Activated CD4-positive, alpha-beta memory T cell treated with anti-CD3 and anti-CD28 coated beads, Interleukin-2, amount 10 ng/mL, durations not matched to agents 7 days and 5 days (primary cell): ENCODE measurements around the gene TNS1. TPM values are rescaled to one million over a fixed set of nuclear protein-coding genes. Genes with fewer than 3 reads are reported as not detected.

Source experiments
- CTCF ChIA-PET: fragments of 350-600 bp; sonication (Branson Sonifier 250); formaldehyde crosslinking; loops from one replicate; lab custom pipeline; 2021; ENCODE audit warnings: antibody characterized with exemption, inconsistent platforms; lab: Charles Lee
- POLR2A ChIA-PET: fragments of 350-600 bp; sonication (Branson Sonifier 250); formaldehyde crosslinking; loops from one replicate; lab custom pipeline; 2021; ENCODE audit warnings: antibody characterized with exemption; lab: Charles Lee
- DNase-seq: peaks from one replicate; pipeline ENCODE4 v3.0.0-alpha.2; 2020
- H3K27ac Mint-ChIP-seq: one replicate; pipeline ENCODE4 v1.8.0; 2021; ENCODE audit warnings: mild to moderate bottlenecking, mixed read lengths
- H3K27me3 Mint-ChIP-seq: one replicate; pipeline ENCODE4 v1.8.0; 2021; ENCODE audit warnings: mixed read lengths
- H3K36me3 Mint-ChIP-seq: one replicate; pipeline ENCODE4 v1.8.0; 2021; ENCODE audit warnings: low read depth, mixed read lengths
- H3K4me1 Mint-ChIP-seq: one replicate; pipeline ENCODE4 v1.8.0; 2021; ENCODE audit warnings: mixed read lengths
- H3K4me3 Mint-ChIP-seq: one replicate; pipeline ENCODE4 v1.8.0; 2021; ENCODE audit warnings: mild to moderate bottlenecking, mixed read lengths
- H3K9me3 Mint-ChIP-seq: one replicate; pipeline ENCODE4 v1.8.0; 2021; ENCODE audit warnings: mixed read lengths
- total RNA-seq, 2 experiments: library from RNA; stranded (reverse); gene quantifications; one replicate each; pipeline ENCODE4 v1.2.3, GENCODE V29; 2021

The TNS1 gene
- total RNA-seq, 2 experiments from 2014 or later, result 3.2 to 3.4 TPM

DNA sequence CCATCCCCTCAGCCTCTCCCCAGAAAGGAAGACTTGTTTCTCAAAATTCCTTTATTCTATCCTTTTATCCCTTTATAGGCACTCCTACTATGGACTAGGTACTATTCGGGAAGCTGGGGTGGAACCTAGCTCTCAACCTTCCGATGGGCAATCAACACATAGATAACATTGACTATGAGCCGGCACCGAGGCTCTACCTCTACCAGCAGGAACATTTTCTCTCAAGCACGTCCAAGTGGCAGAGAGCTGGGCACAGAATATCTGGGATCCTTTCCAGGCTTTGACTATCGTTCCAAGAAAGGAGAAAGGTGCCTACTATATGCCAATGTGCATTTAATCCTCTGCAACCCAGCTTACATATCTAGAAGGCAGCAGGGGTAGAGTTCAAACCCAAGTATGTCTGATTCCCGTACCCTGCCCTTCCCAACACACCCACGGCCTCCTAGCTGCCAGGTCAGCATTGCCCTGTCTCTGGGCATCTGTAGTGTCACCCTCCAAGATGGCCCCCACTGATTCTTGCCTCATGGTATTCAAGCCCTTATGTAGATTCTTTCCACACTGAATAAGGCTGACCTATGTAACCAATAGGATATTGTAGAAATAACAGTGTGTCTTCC lies 28.3 kb downstream of the TNS1 start:
- DNase-seq, result no peak
- H3K9me3 Mint-ChIP-seq, result no peaks in the 10 kb centered on the region
- no peaks in the 10 kb centered on the region for H3K36me3 Mint-ChIP-seq
- ChIA-PET CTCF (no interaction called here), POLR2A (no interaction called here)
- H3K27me3 Mint-ChIP-seq, result peaks cover 21% of the 10 kb centered on the region
- H3K27ac Mint-ChIP-seq, result no peak overlapping the region
- no peaks in the 10 kb centered on the region for H3K4me1 Mint-ChIP-seq
- H3K4me3 Mint-ChIP-seq, result no peak overlapping the region

DNA sequence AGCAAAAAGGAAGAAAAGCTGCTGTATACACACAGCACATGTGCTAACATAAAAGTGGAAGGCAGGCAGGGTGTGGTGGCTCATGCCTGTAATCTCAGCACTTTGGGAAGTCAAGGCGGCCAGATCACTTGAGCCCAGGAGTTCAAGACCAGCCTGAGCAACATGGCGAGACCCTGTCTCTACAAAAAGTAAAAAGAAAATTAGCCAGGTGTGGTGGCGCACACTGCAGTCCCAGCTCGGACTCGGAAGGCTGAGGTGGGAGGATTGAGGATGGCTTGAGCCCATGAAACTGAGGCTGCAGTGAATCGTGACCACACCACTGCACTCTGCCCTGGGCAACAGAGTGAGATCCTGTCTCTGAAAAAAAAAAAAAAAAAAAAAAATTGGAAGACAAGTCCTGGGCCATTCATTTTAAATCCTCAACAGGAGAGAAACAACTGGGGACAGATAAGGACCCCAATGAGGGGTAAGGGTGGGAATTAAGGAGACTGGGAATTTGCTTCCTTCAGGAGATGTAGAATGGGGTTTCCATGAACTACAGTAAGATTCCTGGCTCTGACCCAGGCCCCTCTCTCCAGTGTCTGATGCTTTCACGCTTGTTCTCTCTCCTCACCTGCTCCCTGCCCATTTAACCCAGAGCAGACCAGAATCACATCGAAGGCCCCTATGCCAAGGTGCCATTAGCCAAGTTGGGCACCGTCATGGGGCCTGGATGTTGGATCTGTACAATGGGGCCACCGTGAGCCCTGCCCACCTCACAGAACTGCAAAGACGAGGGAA lies 29.6 kb downstream of the TNS1 start:
- Mint-ChIP-seq H3K9me3 (no peaks in the 10 kb centered on the region), H3K4me1 (no peaks in the 10 kb centered on the region), H3K36me3 (no peaks in the 10 kb centered on the region), H3K4me3 (no peak overlapping the region), H3K27me3 (peaks cover 18% of the 10 kb centered on the region), H3K27ac (no peak overlapping the region)
- ChIA-PET CTCF (no interaction called here), POLR2A (no interaction called here)
- no peak for DNase-seq

GRCh38 chr2:217972490-217972889 lies 30.3 kb downstream of the TNS1 start:
- Mint-ChIP-seq H3K4me1 (no peaks in the 10 kb centered on the region), H3K27me3 (peaks cover 22% of the 10 kb centered on the region), H3K36me3 (no peaks in the 10 kb centered on the region), H3K4me3 (no peak overlapping the region), H3K9me3 (no peaks in the 10 kb centered on the region), H3K27ac (no peak overlapping the region)
- CTCF ChIA-PET, result interaction anchor here (1.1 to 1.2 kb wide), 2 partner anchors 21 to 187 kb away, joined by 4 to 5 read pairs; no protein-coding TSS in a partner anchor
- no peak for DNase-seq
- POLR2A ChIA-PET, result no interaction called here

GRCh38 chr2:217972037-217972436 lies 30.8 kb downstream of the TNS1 start:
- Mint-ChIP-seq H3K4me1 (no peaks in the 10 kb centered on the region), H3K4me3 (no peak overlapping the region), H3K27ac (no peak overlapping the region), H3K27me3 (peaks cover 22% of the 10 kb centered on the region), H3K36me3 (no peaks in the 10 kb centered on the region), H3K9me3 (no peaks in the 10 kb centered on the region)
- ChIA-PET CTCF (interaction anchor here (1.1 to 1.2 kb wide), 2 partner anchors 22 to 186 kb away, joined by 4 to 5 read pairs; no protein-coding TSS in a partner anchor), POLR2A (no interaction called here)
- DNase-seq, result no peak

- DNase-seq, result no peak
- H3K27me3 Mint-ChIP-seq, result peaks cover 22% of the 10 kb centered on the region
- CTCF ChIA-PET, result interaction anchor here (1.2 to 1.4 kb wide), 2 partner anchors 15 to 186 kb away, joined by 3 to 4 read pairs; no protein-coding TSS in a partner anchor
- no peak overlapping the region for H3K4me3 Mint-ChIP-seq
- H3K4me1 Mint-ChIP-seq, result no peaks in the 10 kb centered on the region
- POLR2A ChIA-PET, result no interaction called here
- H3K27ac Mint-ChIP-seq, result no peak overlapping the region
- no peaks in the 10 kb centered on the region for H3K36me3 Mint-ChIP-seq
- no peaks in the 10 kb centered on the region for H3K9me3 Mint-ChIP-seq
Measured at GRCh38 chr2:217971166-217971565, 31.6 kb downstream of the TNS1 start.

GRCh38 chr2:217970206-217970605 lies 32.6 kb downstream of the TNS1 start:
- Mint-ChIP-seq H3K4me3 (no peak overlapping the region), H3K27ac (no peak overlapping the region), H3K27me3 (peaks cover 22% of the 10 kb centered on the region), H3K4me1 (no peaks in the 10 kb centered on the region), H3K36me3 (no peaks in the 10 kb centered on the region), H3K9me3 (no peaks in the 10 kb centered on the region)
- no peak for DNase-seq
- CTCF ChIA-PET, result interaction anchor here (1.4 to 1.5 kb wide), 2 partner anchors 16 to 184 kb away, joined by 3 read pairs; no protein-coding TSS in a partner anchor
- POLR2A ChIA-PET, result no interaction called here

DNA sequence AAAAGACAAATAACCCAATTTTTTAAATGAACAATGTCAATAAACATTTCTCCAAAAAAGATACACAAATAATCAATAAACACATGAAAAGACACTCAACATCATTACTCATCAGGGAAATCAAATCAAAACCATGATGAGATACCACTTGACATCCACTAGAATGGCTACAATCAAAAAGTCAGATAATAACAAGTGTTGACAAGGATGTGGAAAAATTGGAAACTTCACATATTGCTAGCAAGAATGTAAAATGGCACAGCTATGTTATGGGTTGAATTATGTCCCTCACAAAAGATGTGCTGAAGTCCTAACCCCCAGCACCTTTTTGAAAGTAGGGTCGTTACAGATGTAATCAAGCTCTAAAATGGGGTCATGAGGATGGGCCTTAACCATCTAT lies 33.2 kb downstream of the TNS1 start:
- peaks cover 22% of the 10 kb centered on the region for H3K27me3 Mint-ChIP-seq
- ChIA-PET POLR2A (no interaction called here), CTCF (interaction anchor here (1.5 kb wide), 1 partner anchor 184 kb away, joined by 3 read pairs; no protein-coding TSS in a partner anchor)
- no peak overlapping the region for H3K27ac Mint-ChIP-seq
- H3K36me3 Mint-ChIP-seq, result no peaks in the 10 kb centered on the region
- DNase-seq, result no peak
- H3K4me3 Mint-ChIP-seq, result no peak overlapping the region
- no peaks in the 10 kb centered on the region for H3K4me1 Mint-ChIP-seq
- H3K9me3 Mint-ChIP-seq, result no peaks in the 10 kb centered on the region

DNA sequence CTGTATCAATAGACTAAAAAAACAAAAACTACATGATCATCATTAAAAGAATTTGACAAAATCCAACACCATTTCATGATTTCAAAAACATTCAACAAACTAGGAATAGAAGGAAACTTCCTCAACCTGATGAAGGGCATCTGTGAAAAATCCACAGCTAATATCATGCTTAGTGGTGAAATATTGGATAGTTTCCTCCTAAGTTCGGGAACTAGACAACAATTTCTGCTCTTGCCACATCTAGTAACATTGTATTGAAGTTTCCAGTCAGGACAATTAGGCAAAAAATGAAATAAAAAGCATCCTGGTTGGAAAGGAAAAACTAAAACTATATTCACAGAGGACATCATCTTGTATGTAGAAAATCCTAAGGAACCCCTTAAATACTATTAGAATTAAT lies 34.8 kb downstream of the TNS1 start:
- CTCF ChIA-PET, result no interaction called here
- H3K4me1 Mint-ChIP-seq, result no peaks in the 10 kb centered on the region
- H3K27ac Mint-ChIP-seq, result no peak overlapping the region

DNA sequence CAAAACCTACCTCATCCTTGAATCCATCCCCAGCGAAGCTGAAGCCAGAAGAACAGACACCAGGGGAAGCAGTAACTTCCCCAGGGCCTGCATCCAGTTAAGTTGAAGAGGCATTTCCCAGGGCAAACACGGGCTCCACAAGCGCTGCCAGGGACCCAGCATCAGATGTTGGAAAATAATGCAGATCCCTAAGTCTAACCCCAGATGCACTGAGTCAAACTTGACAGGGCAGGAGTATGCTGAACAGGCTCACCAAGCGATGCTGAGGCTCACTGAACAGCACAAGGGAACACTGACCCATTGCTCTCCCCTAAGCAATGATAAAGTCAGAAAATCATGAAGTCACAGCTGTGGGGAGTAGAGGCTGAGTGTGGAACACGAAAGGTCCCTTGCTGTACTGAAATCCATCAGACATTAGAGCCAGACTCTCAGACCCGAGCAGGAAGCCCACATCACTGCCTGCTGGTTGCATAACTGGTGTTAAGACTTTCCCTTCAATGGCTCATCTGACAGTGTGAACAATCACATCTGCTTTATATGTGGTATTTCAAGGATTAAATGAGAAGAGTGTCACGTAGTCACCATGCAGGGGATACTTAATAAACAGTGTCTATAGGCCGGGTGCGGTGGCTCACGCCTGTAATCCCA lies 36.2 kb downstream of the TNS1 start:
- Mint-ChIP-seq H3K27me3 (peaks cover 14% of the 10 kb centered on the region), H3K4me1 (no peaks in the 10 kb centered on the region), H3K9me3 (no peaks in the 10 kb centered on the region), H3K4me3 (no peak overlapping the region), H3K36me3 (no peaks in the 10 kb centered on the region), H3K27ac (no peak overlapping the region)
- ChIA-PET POLR2A (no interaction called here), CTCF (no interaction called here)
- no peak for DNase-seq

More for the DNA sequence above, 34.8 kb downstream of the TNS1 start:
- DNase-seq, result no peak
- POLR2A ChIA-PET, result no interaction called here
- Mint-ChIP-seq H3K36me3 (no peaks in the 10 kb centered on the region), H3K4me3 (no peak overlapping the region), H3K9me3 (no peaks in the 10 kb centered on the region), H3K27me3 (peaks cover 16% of the 10 kb centered on the region)

- Mint-ChIP-seq H3K27ac (no peak overlapping the region), H3K36me3 (no peaks in the 10 kb centered on the region), H3K9me3 (no peaks in the 10 kb centered on the region), H3K4me3 (no peak overlapping the region), H3K27me3 (peaks cover 5% of the 10 kb centered on the region), H3K4me1 (no peaks in the 10 kb centered on the region)
- CTCF ChIA-PET, result no interaction called here
- DNase-seq, result no peak
- POLR2A ChIA-PET, result interaction anchor here (0.6 kb wide), 1 partner anchor 78 kb away, joined by 4 read pairs; no protein-coding TSS in a partner anchor
Measured at GRCh38 chr2:217964275-217965161, 38.3 kb downstream of the TNS1 start.

GRCh38 chr2:217960351-217960750 lies 42.4 kb downstream of the TNS1 start:
- DNase-seq, result no peak
- ChIA-PET CTCF (no interaction called here), POLR2A (no interaction called here)
- no peak overlapping the region for H3K4me3 Mint-ChIP-seq
- no peaks in the 10 kb centered on the region for H3K4me1 Mint-ChIP-seq
- H3K27me3 Mint-ChIP-seq, result no peaks in the 10 kb centered on the region
- no peaks in the 10 kb centered on the region for H3K9me3 Mint-ChIP-seq
- H3K36me3 Mint-ChIP-seq, result no peaks in the 10 kb centered on the region
- no peak overlapping the region for H3K27ac Mint-ChIP-seq

GRCh38 chr2:217959723-217960122 lies 43.1 kb downstream of the TNS1 start:
- Mint-ChIP-seq H3K36me3 (no peaks in the 10 kb centered on the region), H3K9me3 (no peaks in the 10 kb centered on the region), H3K27ac (no peak overlapping the region), H3K27me3 (no peaks in the 10 kb centered on the region), H3K4me1 (no peaks in the 10 kb centered on the region), H3K4me3 (no peak overlapping the region)
- CTCF ChIA-PET, result no interaction called here
- DNase-seq, result no peak
- POLR2A ChIA-PET, result no interaction called here
